Heart left ventricle (tissue), 13 donors: ENCODE measurements around the gene PCGF3.

Source experiments
- POLR2A ChIP-seq, 2 donors: fragments of 450-650 bp; IDR thresholded peaks; one replicate each; pipeline ENCODE4 v1.6.1; 2017; ENCODE audit warnings: antibody characterized with exemption in 2 of 2, mild to moderate bottlenecking in 2 of 2, moderate library complexity in 2 of 2
- TF ChIP-seq, protein P1 (sequence below), 12 donors: fragments of 200-600 bp; sonication (generic) in 4 of 12; IDR thresholded peaks; one replicate each; pipeline versions ENCODE4 v1.5.0 to v1.8.0; 2018 to 2022; ENCODE audit warnings: antibody characterized with exemption in 12 of 12, mild to moderate bottlenecking in 5 of 12
- donor health status: ischemic (EF 13 %, LVEDD 7.1; RV severe dilation, severe dysfunction).
- donor health status: DM: no; HTN: yes; CAD: no.
- donor health status: DM: no; HTN: no; CAD: no.
- donor health status: ischemic (EF 25% LVEDD 6.9; RV normal size, moderate dysfunction).
- donor health status: ischemic (EF 25% LVEDD 5.7; RV mildly dilated, moderate dysfunction).
- donor health status: ischemic (EF 35%, LVEDD 5.7; RV mildly dilated, moderate dysfunction).
- donor health status: nonischemic (EF 11% LVEDD 7.7; RV severe dilation, severe dysfunction).
- donor health status: DM: yes; HTN: yes; CAD: no.
- donor health status: PGD.
- donor health status: ischemic (EF 29% LVEDD 5.4; RV normal size, mild dysfunction).
- donor health status: nonischemic (EF 23%, LVEDD 6.1; RV moderate dilation, normal function).

DNA sequence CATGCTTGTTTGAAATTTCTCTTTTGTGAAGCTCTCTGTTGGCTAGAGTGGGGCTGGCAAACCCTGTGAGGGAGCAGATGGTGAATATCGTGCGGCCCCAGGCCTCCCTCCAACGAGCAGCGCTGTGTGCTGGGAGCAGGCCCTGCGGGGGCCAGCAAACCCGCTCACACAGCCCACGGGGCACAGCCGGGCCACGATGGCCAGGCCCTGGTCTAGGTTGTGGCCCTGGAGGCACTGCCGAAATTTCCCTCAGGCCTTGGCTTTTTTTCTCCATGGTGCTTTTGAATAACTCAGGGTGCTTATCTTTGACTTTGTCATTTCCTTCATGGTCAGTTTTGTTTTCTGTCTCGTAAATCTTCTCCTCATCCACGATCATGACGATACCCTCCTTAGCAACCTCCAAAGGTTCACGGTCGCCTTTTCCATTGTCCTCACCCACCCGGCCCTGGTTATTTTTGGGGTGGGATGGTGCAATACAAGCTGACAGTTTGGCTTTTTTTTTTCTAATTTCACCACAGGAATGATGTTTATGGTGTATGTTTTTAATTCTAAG lies 20.7 kb downstream of the PCGF3 start:
- TF ChIP-seq, protein P1, sequence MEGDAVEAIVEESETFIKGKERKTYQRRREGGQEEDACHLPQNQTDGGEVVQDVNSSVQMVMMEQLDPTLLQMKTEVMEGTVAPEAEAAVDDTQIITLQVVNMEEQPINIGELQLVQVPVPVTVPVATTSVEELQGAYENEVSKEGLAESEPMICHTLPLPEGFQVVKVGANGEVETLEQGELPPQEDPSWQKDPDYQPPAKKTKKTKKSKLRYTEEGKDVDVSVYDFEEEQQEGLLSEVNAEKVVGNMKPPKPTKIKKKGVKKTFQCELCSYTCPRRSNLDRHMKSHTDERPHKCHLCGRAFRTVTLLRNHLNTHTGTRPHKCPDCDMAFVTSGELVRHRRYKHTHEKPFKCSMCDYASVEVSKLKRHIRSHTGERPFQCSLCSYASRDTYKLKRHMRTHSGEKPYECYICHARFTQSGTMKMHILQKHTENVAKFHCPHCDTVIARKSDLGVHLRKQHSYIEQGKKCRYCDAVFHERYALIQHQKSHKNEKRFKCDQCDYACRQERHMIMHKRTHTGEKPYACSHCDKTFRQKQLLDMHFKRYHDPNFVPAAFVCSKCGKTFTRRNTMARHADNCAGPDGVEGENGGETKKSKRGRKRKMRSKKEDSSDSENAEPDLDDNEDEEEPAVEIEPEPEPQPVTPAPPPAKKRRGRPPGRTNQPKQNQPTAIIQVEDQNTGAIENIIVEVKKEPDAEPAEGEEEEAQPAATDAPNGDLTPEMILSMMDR (IDR thresholded peaks at IDR 0.05), result no peak
- TF ChIP-seq POLR2A (IDR thresholded peaks at IDR 0.05), result no peak
